H9 (cell line): ENCODE data around the gene CDC20. TPM values are rescaled to one million over a fixed set of nuclear protein-coding genes. Genes with fewer than 3 reads are reported as not detected.

Source experiments
- DNase-seq: peaks from one replicate; pipeline ENCODE4 v3.0.0-alpha.2; 2017
- H2AFZ ChIP-seq: one replicate; pipeline ENCODE4 v1.6.1; 2013; ENCODE audit warnings: mild to moderate bottlenecking, low read length, control low read depth, moderate library complexity
- H2AK5ac ChIP-seq: 2 replicates; pipeline ENCODE4 v1.6.1; 2013; ENCODE audit warnings: low read length, control low read depth, mixed read lengths; ENCODE audit not compliant: insufficient read length
- H2BK120ac ChIP-seq: one replicate; pipeline ENCODE4 v1.6.1; 2013; ENCODE audit warnings: low read depth, mild to moderate bottlenecking, low read length, control low read depth, inconsistent platforms; ENCODE audit not compliant: poor library complexity, severe bottlenecking
- H2BK12ac ChIP-seq: 2 replicates; pipeline ENCODE4 v1.6.1; 2013; ENCODE audit warnings: low read length, control low read depth, mixed read lengths, low read depth; ENCODE audit not compliant: insufficient read length
- H2BK15ac ChIP-seq: 2 replicates; pipeline ENCODE4 v1.6.1; 2013; ENCODE audit warnings: low read depth, low read length, control low read depth
- H2BK20ac ChIP-seq: one replicate; pipeline ENCODE4 v1.6.1; 2013; ENCODE audit warnings: low read depth, mild to moderate bottlenecking, low read length, control low read depth, inconsistent platforms; ENCODE audit not compliant: poor library complexity, severe bottlenecking
- H2BK5ac ChIP-seq: 2 replicates; pipeline ENCODE4 v1.6.1; 2013; ENCODE audit warnings: low read length, control low read depth, mixed read lengths; ENCODE audit not compliant: insufficient read length
- H3K14ac ChIP-seq: 2 replicates; pipeline ENCODE4 v1.6.1; 2013; ENCODE audit warnings: low read length, control low read depth; ENCODE audit not compliant: insufficient read depth
- H3K18ac ChIP-seq: 2 replicates; pipeline ENCODE4 v1.6.1; 2013; ENCODE audit warnings: low read depth, mild to moderate bottlenecking, mixed read lengths, low read length, control low read depth; ENCODE audit not compliant: insufficient read length
- H3K23ac ChIP-seq: 2 replicates; pipeline ENCODE4 v1.6.1; 2013; ENCODE audit warnings: low read length, control low read depth, mixed read lengths, low read depth; ENCODE audit not compliant: insufficient read length
- H3K23me2 ChIP-seq: 2 replicates; pipeline ENCODE4 v1.6.1; 2013; ENCODE audit warnings: low read depth, mild to moderate bottlenecking, mixed read lengths, low read length, control low read depth; ENCODE audit not compliant: insufficient read length, poor library complexity, severe bottlenecking
- H3K27ac ChIP-seq: 2 replicates; pipeline ENCODE4 v1.5.1; 2013; ENCODE audit warnings: low read length, control low read depth, mixed read lengths, low read depth; ENCODE audit not compliant: insufficient read length
- H3K27me3 ChIP-seq: 2 replicates; pipeline ENCODE4 v1.6.1; 2013; ENCODE audit warnings: low read length, control low read depth, inconsistent platforms; ENCODE audit not compliant: insufficient read depth
- H3K4ac ChIP-seq: 2 replicates; pipeline ENCODE4 v1.6.1; 2013; ENCODE audit warnings: low read depth, mild to moderate bottlenecking, control low read depth, inconsistent platforms, low read length, moderate library complexity
- H3K4me1 ChIP-seq: 2 replicates; pipeline ENCODE4 v1.6.1; 2013; ENCODE audit warnings: low read length, control low read depth, inconsistent platforms; ENCODE audit not compliant: insufficient read depth
- H3K4me2 ChIP-seq: 2 replicates; pipeline ENCODE4 v1.6.1; 2013; ENCODE audit warnings: low read length, control low read depth, mixed read lengths; ENCODE audit not compliant: insufficient read length, insufficient read depth
- H3K56ac ChIP-seq: 2 replicates; pipeline ENCODE4 v1.6.1; 2013; ENCODE audit warnings: low read depth, mild to moderate bottlenecking, mixed read lengths, low read length, control low read depth; ENCODE audit not compliant: insufficient read length
- H3K79me1 ChIP-seq: 2 replicates; pipeline ENCODE4 v1.6.1; 2013; ENCODE audit warnings: low read depth, mild to moderate bottlenecking, moderate library complexity, low read length, control low read depth, inconsistent platforms; ENCODE audit not compliant: insufficient read depth, poor library complexity, severe bottlenecking
- H3K79me2 ChIP-seq: 2 replicates; pipeline ENCODE4 v1.6.1; 2013; ENCODE audit warnings: low read length, control low read depth, inconsistent platforms; ENCODE audit not compliant: insufficient read depth
- H3K9ac ChIP-seq: 2 replicates; pipeline ENCODE4 v1.6.1; 2013; ENCODE audit warnings: low read length, control low read depth, mixed read lengths; ENCODE audit not compliant: insufficient read length; ENCODE audit errors: extremely low read depth
- H3K9me3 ChIP-seq: one replicate; pipeline ENCODE4 v1.6.1; 2013; ENCODE audit warnings: low read depth, low read length, inconsistent platforms; ENCODE audit not compliant: control insufficient read depth
- H3T11ph ChIP-seq: one replicate; pipeline ENCODE4 v1.6.1; 2013; ENCODE audit warnings: mild to moderate bottlenecking, low read length, control low read depth, inconsistent platforms
- H4K20me1 ChIP-seq: one replicate; pipeline ENCODE4 v1.6.1; 2013; ENCODE audit not compliant: control insufficient read depth, insufficient read length, insufficient read depth
- H4K5ac ChIP-seq: 2 replicates; pipeline ENCODE4 v1.6.1; 2013; ENCODE audit warnings: low read depth, mild to moderate bottlenecking, mixed read lengths, low read length, control low read depth; ENCODE audit not compliant: insufficient read length
- H4K8ac ChIP-seq: replicated peaks from 2 replicates; pipeline ENCODE4 v1.6.1; 2013; ENCODE audit warnings: low read length, control low read depth, mixed read lengths, low read depth; ENCODE audit not compliant: insufficient read length
- H4K91ac ChIP-seq: 2 replicates; pipeline ENCODE4 v1.6.1; 2013; ENCODE audit warnings: low read depth, mild to moderate bottlenecking, moderate library complexity, mixed read lengths, low read length, control low read depth; ENCODE audit not compliant: insufficient read length
- H3K27ac Mint-ChIP-seq, 3 experiments: 2 replicates in 2 of 3; 3 replicates in 1 of 3; pipeline ENCODE4 v1.8.0; 2020 to 2021; ENCODE audit warnings: mixed read lengths in 3 of 3, mild to moderate bottlenecking in 1 of 3, moderate library complexity in 1 of 3
- H3K27me3 Mint-ChIP-seq: 2 replicates; pipeline ENCODE4 v1.8.0; 2021; ENCODE audit warnings: low read depth, mild to moderate bottlenecking, moderate library complexity, mixed read lengths
- H3K36me3 Mint-ChIP-seq, 3 experiments: 2 replicates in 2 of 3; 3 replicates in 1 of 3; pipeline ENCODE4 v1.8.0; 2020 to 2021; ENCODE audit warnings: low read depth in 3 of 3, mixed read lengths in 3 of 3; ENCODE audit not compliant: insufficient read depth in 1 of 3
- H3K4me1 Mint-ChIP-seq, 2 experiments: 2 replicates each; pipeline ENCODE4 v1.8.0; 2020; ENCODE audit warnings: mixed read lengths in 2 of 2
- H3K4me3 Mint-ChIP-seq, 2 experiments: 2 replicates in 1 of 2; 3 replicates in 1 of 2; pipeline ENCODE4 v1.8.0; 2020 to 2021; ENCODE audit warnings: mild to moderate bottlenecking in 2 of 2, mixed read lengths in 2 of 2, moderate library complexity in 1 of 2
- H3K9me3 Mint-ChIP-seq, 2 experiments: 2 replicates in 1 of 2; 3 replicates in 1 of 2; pipeline ENCODE4 v1.8.0; 2020; ENCODE audit warnings: mild to moderate bottlenecking in 2 of 2, mixed read lengths in 2 of 2, moderate library complexity in 1 of 2
- CTCF ChIP-seq: fragments of 200-600 bp; sonication (generic); conservative IDR thresholded peaks from 3 replicates; pipeline ENCODE4 v1.8.0; 2021; ENCODE audit warnings: antibody characterized with exemption, mild to moderate bottlenecking
- WGBS: extraction: QIAGEN DNeasy Blood & Tissue Kit; methylation state at CpG from one replicate; pipeline ENCODE4 v1.1.7; 2013; ENCODE audit warnings: missing lambda C conversion rate, low lambda C conversion rate, mixed read lengths; ENCODE audit not compliant: insufficient read length; ENCODE audit errors: extremely low coverage; 5-methylcytosine and 5-hydroxymethylcytosine counted together
- total RNA-seq: library from RNA; stranded (reverse); gene quantifications from 2 replicates; pipeline ENCODE4 v1.2.1, GENCODE V29; 2021

Gene CDC20
- total RNA-seq, 1 experiment from 2014 or later, result 246 TPM

- no peak overlapping the region; a peak in 1 of 7 replicates for H3K27ac Mint-ChIP-seq
- H3K36me3 Mint-ChIP-seq, result peaks cover 0 to 8% (median 0%) of the 10 kb centered on the region in 3 experiments; a peak in 1 of 7 replicates
- no peak overlapping the region for H2BK120ac ChIP-seq
- no peak overlapping the region for H2AK5ac ChIP-seq
- no peaks in the 10 kb centered on the region for H3K9me3 ChIP-seq
- no peak for TF ChIP-seq CTCF
- no peak overlapping the region for H3K4ac ChIP-seq
- no peaks in the 10 kb centered on the region for H3K27me3 Mint-ChIP-seq
- no peak overlapping the region for H2BK12ac ChIP-seq
- H3K79me2 ChIP-seq, result no peaks in the 10 kb centered on the region
- H3K27ac ChIP-seq, result no peak overlapping the region
- H3K23me2 ChIP-seq, result no peaks in the 10 kb centered on the region
- no CpG with 5 or more reads among the region's 7 CpGs for WGBS
- no peak overlapping the region for H3K14ac ChIP-seq
- H4K20me1 ChIP-seq, result no peaks in the 10 kb centered on the region
- no peak overlapping the region for H3K4me3 Mint-ChIP-seq
- no peak overlapping the region for H3K18ac ChIP-seq
- no peak overlapping the region for H3T11ph ChIP-seq
- H3K9ac ChIP-seq, result no peak overlapping the region
- no peak overlapping the region for H4K8ac ChIP-seq
- no peak overlapping the region for H3K4me2 ChIP-seq
- H3K56ac ChIP-seq, result no peak overlapping the region
- no peak overlapping the region for H2BK5ac ChIP-seq
- H2AFZ ChIP-seq, result no peak overlapping the region
- no peaks in the 10 kb centered on the region for H3K79me1 ChIP-seq
- no peaks in the 10 kb centered on the region for H3K9me3 Mint-ChIP-seq
- H2BK15ac ChIP-seq, result no peak overlapping the region
- no peak overlapping the region for H3K23ac ChIP-seq
- H4K91ac ChIP-seq, result no peak overlapping the region
- H4K5ac ChIP-seq, result no peak overlapping the region
- DNase-seq, result no peak
- no peaks in the 10 kb centered on the region for H3K4me1 ChIP-seq
- no peaks in the 10 kb centered on the region for H3K27me3 ChIP-seq
- no peak overlapping the region for H2BK20ac ChIP-seq
- peaks cover 3 to 7% of the 10 kb centered on the region in 2 experiments for H3K4me1 Mint-ChIP-seq
Observed at GRCh38 chr1:43376723-43377235, 18.0 kb downstream of the CDC20 start.
